ENCODE data around the gene CNNM2. TPM values are rescaled to one million over a fixed set of nuclear protein-coding genes. Genes with fewer than 3 reads are reported as not detected.

Gene CNNM2
- total and polyA plus RNA-seq, 4 experiments from 2014 or later: 3.2 to 14.4 (median 8.2) TPM

DNA sequence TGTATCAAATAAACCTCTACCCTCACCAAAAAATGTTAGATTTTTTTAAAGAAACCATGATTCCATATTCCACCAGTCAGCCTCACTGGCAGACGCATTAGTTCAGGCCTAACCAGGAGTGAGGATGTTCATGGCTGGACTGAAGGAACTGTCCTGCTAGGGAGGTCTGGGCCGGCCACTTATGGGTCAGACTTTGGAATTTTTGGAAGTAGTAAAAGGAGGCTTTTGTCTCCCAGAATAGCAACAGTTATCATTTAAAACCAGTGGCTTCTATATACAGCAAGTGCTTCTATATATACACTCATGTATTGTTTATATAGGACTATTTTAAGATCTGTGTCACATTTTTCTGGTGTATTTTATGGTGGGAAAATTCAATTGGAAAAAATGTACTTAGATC, 120.5 kb downstream of the CNNM2 start:
- Histone ChIP-seq H3K36me3 (ENCODE audit: insufficient read depth, low read length) (no peaks in the 10 kb centered on the region), H3K27me3 (ENCODE audit: insufficient read depth, low read length) (no peaks in the 10 kb centered on the region), H3K27ac (ENCODE audit: low read depth, low read length) (no peak overlapping the region), H3K9me3 (ENCODE audit: control insufficient read depth in 1 of 2, low read length in 2 of 2) (no peaks in the 10 kb centered on the region), H3K4me3 (ENCODE audit: low read length in 2 of 2) (no peak overlapping the region), H3K4me1 (ENCODE audit: insufficient read depth, low read length) (no peaks in the 10 kb centered on the region)
- Mint-ChIP-seq H3K9me3 (no peaks in the 10 kb centered on the region), H3K4me1 (peaks cover 0 to 3% (median 0%) of the 10 kb centered on the region in 4 donors), H3K4me3 (no peak overlapping the region), H3K27ac (no peak overlapping the region), H3K27me3 (no peaks in the 10 kb centered on the region), H3K36me3 (no peaks in the 10 kb centered on the region)
- intact Hi-C loops (cut with micrococcal nuclease): no loop called here
- no peak for DNase-seq
- ChIA-PET POLR2A (ENCODE audit: partially characterized antibody) (no interaction called here), CTCF (ENCODE audit: partially characterized antibody) (interaction anchor here (1.3 kb wide), 1 partner anchor 19 kb away, joined by 3 read pairs; no protein-coding TSS in a partner anchor)

- Histone ChIP-seq H3K4me1 (ENCODE audit: insufficient read depth, low read length) (no peaks in the 10 kb centered on the region), H3K4me3 (ENCODE audit: low read length in 2 of 2) (no peak overlapping the region), H3K27me3 (ENCODE audit: insufficient read depth, low read length) (no peaks in the 10 kb centered on the region), H3K36me3 (ENCODE audit: insufficient read depth, low read length) (no peaks in the 10 kb centered on the region), H3K9me3 (ENCODE audit: control insufficient read depth in 1 of 2, low read length in 2 of 2) (no peaks in the 10 kb centered on the region), H3K27ac (ENCODE audit: low read depth, low read length) (no peak overlapping the region)
- Mint-ChIP-seq H3K27ac (peak overlapping the region in 1 of 7 donors; percentile 57), H3K4me1 (peaks cover 0 to 3% (median 0%) of the 10 kb centered on the region in 4 donors), H3K27me3 (no peaks in the 10 kb centered on the region), H3K9me3 (no peaks in the 10 kb centered on the region), H3K4me3 (no peak overlapping the region), H3K36me3 (no peaks in the 10 kb centered on the region)
- intact Hi-C loops (cut with micrococcal nuclease): no loop called here
- ChIA-PET CTCF (ENCODE audit: partially characterized antibody) (no interaction called here), POLR2A (ENCODE audit: partially characterized antibody) (interaction anchor here (1.6 kb wide), 1 partner anchor 122 kb away, joined by 3 read pairs; the partner anchor contains the start of gene CNNM2)
- DNase-seq: no peak
These were observed 122.3 kb downstream of the CNNM2 start for GRCh38 chr10:103040418-103040817.

DNA sequence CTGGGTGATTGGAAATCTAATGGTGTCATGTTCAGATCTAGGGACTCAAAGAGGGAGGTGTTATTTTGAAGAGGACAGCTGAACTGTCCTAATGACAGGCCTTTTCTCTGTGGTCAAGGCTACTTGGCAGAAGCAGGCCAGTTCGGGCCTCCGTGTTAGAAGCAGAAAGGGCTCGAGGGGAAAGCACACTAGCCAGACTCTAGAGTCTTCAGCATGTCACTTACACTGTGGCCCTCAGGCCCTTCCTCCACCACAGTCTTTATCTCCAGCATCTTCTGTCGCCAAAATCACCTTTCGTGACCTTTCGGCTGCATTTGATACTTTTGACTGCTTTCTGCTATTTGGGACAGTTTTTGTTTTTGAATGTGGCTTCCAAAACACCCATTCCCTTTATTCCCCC, 123.3 kb downstream of the CNNM2 start:
- no peak overlapping the region for H3K27ac Mint-ChIP-seq
- DNase-seq: no peak
- no peaks in the 10 kb centered on the region for H3K9me3 Mint-ChIP-seq
- intact Hi-C loops (cut with micrococcal nuclease): no loop called here
- ChIA-PET POLR2A (ENCODE audit: partially characterized antibody) (interaction anchor here (1.6 kb wide), 1 partner anchor 123 kb away, joined by 3 read pairs; the partner anchor contains the start of gene CNNM2), CTCF (ENCODE audit: partially characterized antibody) (no interaction called here)
- no peak overlapping the region for H3K27ac ChIP-seq (ENCODE audit: low read depth, low read length)
- peaks cover 0 to 3% (median 0%) of the 10 kb centered on the region in 4 donors for H3K4me1 Mint-ChIP-seq
- no peak overlapping the region for H3K4me3 ChIP-seq (ENCODE audit: low read length in 2 of 2)
- no peaks in the 10 kb centered on the region for H3K27me3 ChIP-seq (ENCODE audit: insufficient read depth, low read length)
- H3K4me3 Mint-ChIP-seq: no peak overlapping the region
- H3K9me3 ChIP-seq (ENCODE audit: control insufficient read depth in 1 of 2, low read length in 2 of 2): no peaks in the 10 kb centered on the region
- H3K36me3 ChIP-seq (ENCODE audit: insufficient read depth, low read length): no peaks in the 10 kb centered on the region
- H3K4me1 ChIP-seq (ENCODE audit: insufficient read depth, low read length): no peaks in the 10 kb centered on the region
- H3K36me3 Mint-ChIP-seq: no peaks in the 10 kb centered on the region
- H3K27me3 Mint-ChIP-seq: no peaks in the 10 kb centered on the region

GRCh38 chr10:103042129-103042528, 124.0 kb downstream of the CNNM2 start:
- Mint-ChIP-seq H3K27ac (peak overlapping the region in 1 of 7 donors; percentile 47), H3K4me1 (peaks cover 0 to 3% (median 0%) of the 10 kb centered on the region in 4 donors), H3K36me3 (peaks cover 0 to 2% of the 10 kb centered on the region in 2 donors), H3K9me3 (no peaks in the 10 kb centered on the region), H3K27me3 (no peaks in the 10 kb centered on the region), H3K4me3 (no peak overlapping the region)
- no peaks in the 10 kb centered on the region for H3K27me3 ChIP-seq (ENCODE audit: insufficient read depth, low read length)
- intact Hi-C loops (cut with micrococcal nuclease): no loop called here
- no peak overlapping the region for H3K27ac ChIP-seq (ENCODE audit: low read depth, low read length)
- DNase-seq: no peak
- POLR2A ChIA-PET (ENCODE audit: partially characterized antibody): no interaction called here
- CTCF ChIA-PET (ENCODE audit: partially characterized antibody): no interaction called here
- H3K4me3 ChIP-seq (ENCODE audit: low read length in 2 of 2): no peak overlapping the region
- H3K36me3 ChIP-seq (ENCODE audit: insufficient read depth, low read length): no peaks in the 10 kb centered on the region
- no peaks in the 10 kb centered on the region for H3K4me1 ChIP-seq (ENCODE audit: insufficient read depth, low read length)
- H3K9me3 ChIP-seq (ENCODE audit: control insufficient read depth in 1 of 2, low read length in 2 of 2): no peaks in the 10 kb centered on the region

GRCh38 chr10:103042908-103043307, 124.8 kb downstream of the CNNM2 start:
- no peaks in the 10 kb centered on the region for H3K9me3 Mint-ChIP-seq
- no peak overlapping the region for H3K4me3 ChIP-seq (ENCODE audit: low read length in 2 of 2)
- peaks cover 0 to 3% (median 0%) of the 10 kb centered on the region in 4 donors for H3K4me1 Mint-ChIP-seq
- H3K27me3 ChIP-seq (ENCODE audit: insufficient read depth, low read length): no peaks in the 10 kb centered on the region
- POLR2A ChIA-PET (ENCODE audit: partially characterized antibody): no interaction called here
- H3K27ac ChIP-seq (ENCODE audit: low read depth, low read length): no peak overlapping the region
- H3K4me3 Mint-ChIP-seq: no peak overlapping the region
- H3K27ac Mint-ChIP-seq: no peak overlapping the region
- H3K9me3 ChIP-seq (ENCODE audit: control insufficient read depth in 1 of 2, low read length in 2 of 2): no peaks in the 10 kb centered on the region
- CTCF ChIA-PET (ENCODE audit: partially characterized antibody): no interaction called here
- intact Hi-C loops (cut with micrococcal nuclease): no loop called here
- DNase-seq: no peak
- peaks cover 0 to 4% of the 10 kb centered on the region in 2 donors for H3K36me3 Mint-ChIP-seq
- no peaks in the 10 kb centered on the region for H3K4me1 ChIP-seq (ENCODE audit: insufficient read depth, low read length)
- no peaks in the 10 kb centered on the region for H3K36me3 ChIP-seq (ENCODE audit: insufficient read depth, low read length)
- no peaks in the 10 kb centered on the region for H3K27me3 Mint-ChIP-seq

- DNase-seq: no peak
- H3K27ac ChIP-seq (ENCODE audit: low read depth, low read length): no peak overlapping the region
- H3K9me3 ChIP-seq (ENCODE audit: control insufficient read depth in 1 of 2, low read length in 2 of 2): no peaks in the 10 kb centered on the region
- ChIA-PET CTCF (ENCODE audit: partially characterized antibody) (no interaction called here), POLR2A (ENCODE audit: partially characterized antibody) (no interaction called here)
- intact Hi-C loops (cut with micrococcal nuclease): no loop called here
- H3K4me3 ChIP-seq (ENCODE audit: low read length in 2 of 2): no peak overlapping the region
- H3K36me3 ChIP-seq (ENCODE audit: insufficient read depth, low read length): no peaks in the 10 kb centered on the region
- no peaks in the 10 kb centered on the region for H3K27me3 ChIP-seq (ENCODE audit: insufficient read depth, low read length)
- Mint-ChIP-seq H3K9me3 (no peaks in the 10 kb centered on the region), H3K4me1 (peaks cover 0 to 3% (median 0%) of the 10 kb centered on the region in 4 donors), H3K4me3 (no peak overlapping the region), H3K36me3 (peaks cover 0 to 4% of the 10 kb centered on the region in 2 donors), H3K27me3 (no peaks in the 10 kb centered on the region), H3K27ac (no peak overlapping the region)
- no peaks in the 10 kb centered on the region for H3K4me1 ChIP-seq (ENCODE audit: insufficient read depth, low read length)
These were observed 126.9 kb downstream of the CNNM2 start for GRCh38 chr10:103044942-103045489.

- ChIA-PET CTCF (ENCODE audit: partially characterized antibody) (no interaction called here), POLR2A (ENCODE audit: partially characterized antibody) (no interaction called here)
- Histone ChIP-seq H3K4me1 (ENCODE audit: insufficient read depth, low read length) (no peaks in the 10 kb centered on the region), H3K4me3 (ENCODE audit: low read length in 2 of 2) (no peak overlapping the region), H3K36me3 (ENCODE audit: insufficient read depth, low read length) (no peaks in the 10 kb centered on the region), H3K9me3 (ENCODE audit: control insufficient read depth in 1 of 2, low read length in 2 of 2) (no peaks in the 10 kb centered on the region), H3K27ac (ENCODE audit: low read depth, low read length) (no peak overlapping the region), H3K27me3 (ENCODE audit: insufficient read depth, low read length) (no peaks in the 10 kb centered on the region)
- Mint-ChIP-seq H3K4me3 (no peak overlapping the region), H3K36me3 (peaks cover 0 to 8% of the 10 kb centered on the region in 2 donors), H3K4me1 (peaks cover 0 to 3% (median 0%) of the 10 kb centered on the region in 4 donors), H3K27me3 (no peaks in the 10 kb centered on the region), H3K9me3 (no peaks in the 10 kb centered on the region), H3K27ac (no peak overlapping the region)
- intact Hi-C loops (cut with micrococcal nuclease): no loop called here
- DNase-seq: no peak
These were observed 127.9 kb downstream of the CNNM2 start for GRCh38 chr10:103045961-103046360.

Measured in CD4-positive, alpha-beta memory T cell (primary cell).